ENCODE measurements around the gene ZNF230.

ZNF230 gene

DNA sequence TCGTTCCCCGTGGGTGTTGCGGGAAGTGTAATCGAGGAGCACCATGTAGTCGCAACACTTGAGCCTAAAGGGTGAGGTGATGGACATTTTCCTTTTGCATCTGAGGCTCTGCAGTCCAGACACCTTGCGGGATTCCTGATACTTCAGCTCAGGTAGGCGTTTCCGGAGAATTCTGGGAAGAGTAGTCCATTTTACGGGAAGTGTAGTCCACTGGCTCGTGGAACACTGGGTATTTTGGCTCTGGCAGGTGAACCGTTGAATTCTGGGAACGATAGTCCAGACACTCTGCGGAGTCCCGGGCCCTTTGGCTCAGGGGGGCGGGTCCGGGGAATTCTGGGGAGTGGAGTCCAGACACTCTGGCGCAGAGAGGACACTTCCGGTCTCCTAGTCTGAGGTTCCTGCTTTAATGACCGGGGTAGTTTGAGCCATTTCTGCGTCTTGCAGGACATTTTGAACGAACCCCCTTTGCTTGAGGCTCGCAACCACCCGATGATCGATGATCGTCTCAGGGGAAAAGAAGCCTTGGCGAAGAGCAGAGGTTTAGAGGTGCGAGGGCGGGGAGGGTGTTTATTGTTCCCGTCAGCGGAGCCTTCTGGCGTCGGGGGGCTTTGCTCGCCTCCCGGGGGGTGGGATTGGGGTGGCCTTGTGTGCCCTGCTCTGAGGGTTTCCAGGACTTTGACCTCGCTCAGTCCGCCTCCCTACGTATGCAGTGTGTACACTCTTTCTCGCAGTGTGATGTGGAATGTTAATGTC is 49.1 kb downstream of the ZNF230 start, which contains the start of gene ZNF223 (continued):
- TF ChIP-seq SCRT1 (tag by site-specific recombination; IDR thresholded peaks at IDR 0.05; ENCODE audit: borderline replicate concordance) (peak; percentile 73; the same call in 1 of the 2 replicates), ZNF791 (tag by site-specific recombination; IDR thresholded peaks at IDR 0.05) (peak; percentile 12; the same call in 1 of the 2 replicates), ZNF37A (tag by site-specific recombination; IDR thresholded peaks at IDR 0.05) (no peak), ZNF768 (tag by site-specific recombination; IDR thresholded peaks at IDR 0.05) (no peak), ZNF677 (tag by site-specific recombination; IDR thresholded peaks at IDR 0.05) (no peak), ZSCAN30 (tag by site-specific recombination; IDR thresholded peaks at IDR 0.05) (0 out of 2 replicates have a peak, but pooled peaks have one; percentile 7), GLIS2 (tag by site-specific recombination; IDR thresholded peaks at IDR 0.05) (peak; percentile 93), KLF16 (tag by site-specific recombination; IDR thresholded peaks at IDR 0.05) (peak; percentile 95), ZNF558 (tag by site-specific recombination; IDR thresholded peaks at IDR 0.05) (peak; percentile 60; the same call in 1 of the 2 replicates), ZNF785 (tag by site-specific recombination; IDR thresholded peaks at IDR 0.05) (peak; percentile 63; the same call in 1 of the 2 replicates), ZNF184 (tag by site-specific recombination; IDR thresholded peaks at IDR 0.05) (no peak), ZNF157 (tag by site-specific recombination; IDR thresholded peaks at IDR 0.05) (no peak), ZNF501 (tag by site-specific recombination; IDR thresholded peaks at IDR 0.05) (0 out of 2 replicates have a peak, but pooled peaks have one; percentile 33), ZNF391 (tag by site-specific recombination; IDR thresholded peaks at IDR 0.05; ENCODE audit: borderline replicate concordance, low read depth) (0 out of 2 replicates have a peak, but pooled peaks have one; percentile 10), MZF1 (tag by site-specific recombination; IDR thresholded peaks at IDR 0.05; ENCODE audit: borderline replicate concordance) (no peak; the same call in 1 of the 2 replicates), ZNF423 (tag by site-specific recombination; IDR thresholded peaks at IDR 0.05) (peak; percentile 16; the same call in 1 of the 2 replicates), ZNF473 (tag by site-specific recombination; IDR thresholded peaks at IDR 0.05) (no peak), ZNF132 (tag by site-specific recombination; IDR thresholded peaks at IDR 0.05; ENCODE audit: borderline replicate concordance) (no peak)
- TF ChIP-seq, protein P1, sequence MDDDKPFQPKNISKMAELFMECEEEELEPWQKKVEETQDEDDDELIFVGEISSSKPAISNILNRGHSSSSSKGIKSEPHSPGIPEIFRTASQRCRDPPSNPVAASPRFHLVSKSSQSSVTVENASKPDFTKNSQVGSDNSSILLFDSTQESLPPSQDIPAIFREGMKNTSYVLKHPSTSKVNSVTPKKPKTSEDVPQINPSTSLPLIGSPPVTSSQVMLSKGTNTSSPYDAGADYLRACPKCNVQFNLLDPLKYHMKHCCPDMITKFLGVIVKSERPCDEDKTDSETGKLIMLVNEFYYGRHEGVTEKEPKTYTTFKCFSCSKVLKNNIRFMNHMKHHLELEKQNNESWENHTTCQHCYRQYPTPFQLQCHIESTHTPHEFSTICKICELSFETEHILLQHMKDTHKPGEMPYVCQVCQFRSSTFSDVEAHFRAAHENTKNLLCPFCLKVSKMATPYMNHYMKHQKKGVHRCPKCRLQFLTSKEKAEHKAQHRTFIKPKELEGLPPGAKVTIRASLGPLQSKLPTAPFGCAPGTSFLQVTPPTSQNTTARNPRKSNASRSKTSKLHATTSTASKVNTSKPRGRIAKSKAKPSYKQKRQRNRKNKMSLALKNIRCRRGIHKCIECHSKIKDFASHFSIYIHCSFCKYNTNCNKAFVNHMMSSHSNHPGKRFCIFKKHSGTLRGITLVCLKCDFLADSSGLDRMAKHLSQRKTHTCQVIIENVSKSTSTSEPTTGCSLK (tag by site-specific recombination; IDR thresholded peaks at IDR 0.05): no peak
- TF ChIP-seq, protein P2, sequence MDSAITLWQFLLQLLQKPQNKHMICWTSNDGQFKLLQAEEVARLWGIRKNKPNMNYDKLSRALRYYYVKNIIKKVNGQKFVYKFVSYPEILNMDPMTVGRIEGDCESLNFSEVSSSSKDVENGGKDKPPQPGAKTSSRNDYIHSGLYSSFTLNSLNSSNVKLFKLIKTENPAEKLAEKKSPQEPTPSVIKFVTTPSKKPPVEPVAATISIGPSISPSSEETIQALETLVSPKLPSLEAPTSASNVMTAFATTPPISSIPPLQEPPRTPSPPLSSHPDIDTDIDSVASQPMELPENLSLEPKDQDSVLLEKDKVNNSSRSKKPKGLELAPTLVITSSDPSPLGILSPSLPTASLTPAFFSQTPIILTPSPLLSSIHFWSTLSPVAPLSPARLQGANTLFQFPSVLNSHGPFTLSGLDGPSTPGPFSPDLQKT (IDR thresholded peaks at IDR 0.05; ENCODE audit: borderline replicate concordance, low read depth, low read length): no peak
- TF ChIP-seq, protein P3, sequence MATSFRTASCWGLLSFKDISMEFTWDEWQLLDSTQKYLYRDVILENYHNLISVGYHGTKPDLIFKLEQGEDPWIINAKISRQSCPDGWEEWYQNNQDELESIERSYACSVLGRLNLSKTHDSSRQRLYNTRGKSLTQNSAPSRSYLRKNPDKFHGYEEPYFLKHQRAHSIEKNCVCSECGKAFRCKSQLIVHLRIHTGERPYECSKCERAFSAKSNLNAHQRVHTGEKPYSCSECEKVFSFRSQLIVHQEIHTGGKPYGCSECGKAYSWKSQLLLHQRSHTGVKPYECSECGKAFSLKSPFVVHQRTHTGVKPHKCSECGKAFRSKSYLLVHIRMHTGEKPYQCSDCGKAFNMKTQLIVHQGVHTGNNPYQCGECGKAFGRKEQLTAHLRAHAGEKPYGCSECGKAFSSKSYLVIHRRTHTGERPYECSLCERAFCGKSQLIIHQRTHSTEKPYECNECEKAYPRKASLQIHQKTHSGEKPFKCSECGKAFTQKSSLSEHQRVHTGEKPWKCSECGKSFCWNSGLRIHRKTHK (tag by site-specific recombination; IDR thresholded peaks at IDR 0.05): no peak
- TF ChIP-seq, protein P4, sequence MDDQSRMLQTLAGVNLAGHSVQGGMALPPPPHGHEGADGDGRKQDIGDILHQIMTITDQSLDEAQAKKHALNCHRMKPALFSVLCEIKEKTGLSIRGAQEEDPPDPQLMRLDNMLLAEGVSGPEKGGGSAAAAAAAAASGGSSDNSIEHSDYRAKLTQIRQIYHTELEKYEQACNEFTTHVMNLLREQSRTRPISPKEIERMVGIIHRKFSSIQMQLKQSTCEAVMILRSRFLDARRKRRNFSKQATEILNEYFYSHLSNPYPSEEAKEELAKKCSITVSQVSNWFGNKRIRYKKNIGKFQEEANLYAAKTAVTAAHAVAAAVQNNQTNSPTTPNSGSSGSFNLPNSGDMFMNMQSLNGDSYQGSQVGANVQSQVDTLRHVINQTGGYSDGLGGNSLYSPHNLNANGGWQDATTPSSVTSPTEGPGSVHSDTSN (CRISPR knock-in tag; IDR thresholded peaks at IDR 0.05): no peak
- TF ChIP-seq, protein P5, sequence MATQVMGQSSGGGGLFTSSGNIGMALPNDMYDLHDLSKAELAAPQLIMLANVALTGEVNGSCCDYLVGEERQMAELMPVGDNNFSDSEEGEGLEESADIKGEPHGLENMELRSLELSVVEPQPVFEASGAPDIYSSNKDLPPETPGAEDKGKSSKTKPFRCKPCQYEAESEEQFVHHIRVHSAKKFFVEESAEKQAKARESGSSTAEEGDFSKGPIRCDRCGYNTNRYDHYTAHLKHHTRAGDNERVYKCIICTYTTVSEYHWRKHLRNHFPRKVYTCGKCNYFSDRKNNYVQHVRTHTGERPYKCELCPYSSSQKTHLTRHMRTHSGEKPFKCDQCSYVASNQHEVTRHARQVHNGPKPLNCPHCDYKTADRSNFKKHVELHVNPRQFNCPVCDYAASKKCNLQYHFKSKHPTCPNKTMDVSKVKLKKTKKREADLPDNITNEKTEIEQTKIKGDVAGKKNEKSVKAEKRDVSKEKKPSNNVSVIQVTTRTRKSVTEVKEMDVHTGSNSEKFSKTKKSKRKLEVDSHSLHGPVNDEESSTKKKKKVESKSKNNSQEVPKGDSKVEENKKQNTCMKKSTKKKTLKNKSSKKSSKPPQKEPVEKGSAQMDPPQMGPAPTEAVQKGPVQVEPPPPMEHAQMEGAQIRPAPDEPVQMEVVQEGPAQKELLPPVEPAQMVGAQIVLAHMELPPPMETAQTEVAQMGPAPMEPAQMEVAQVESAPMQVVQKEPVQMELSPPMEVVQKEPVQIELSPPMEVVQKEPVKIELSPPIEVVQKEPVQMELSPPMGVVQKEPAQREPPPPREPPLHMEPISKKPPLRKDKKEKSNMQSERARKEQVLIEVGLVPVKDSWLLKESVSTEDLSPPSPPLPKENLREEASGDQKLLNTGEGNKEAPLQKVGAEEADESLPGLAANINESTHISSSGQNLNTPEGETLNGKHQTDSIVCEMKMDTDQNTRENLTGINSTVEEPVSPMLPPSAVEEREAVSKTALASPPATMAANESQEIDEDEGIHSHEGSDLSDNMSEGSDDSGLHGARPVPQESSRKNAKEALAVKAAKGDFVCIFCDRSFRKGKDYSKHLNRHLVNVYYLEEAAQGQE (tag by site-specific recombination; IDR thresholded peaks at IDR 0.05): peak; percentile 18
- TF ChIP-seq, protein P6, sequence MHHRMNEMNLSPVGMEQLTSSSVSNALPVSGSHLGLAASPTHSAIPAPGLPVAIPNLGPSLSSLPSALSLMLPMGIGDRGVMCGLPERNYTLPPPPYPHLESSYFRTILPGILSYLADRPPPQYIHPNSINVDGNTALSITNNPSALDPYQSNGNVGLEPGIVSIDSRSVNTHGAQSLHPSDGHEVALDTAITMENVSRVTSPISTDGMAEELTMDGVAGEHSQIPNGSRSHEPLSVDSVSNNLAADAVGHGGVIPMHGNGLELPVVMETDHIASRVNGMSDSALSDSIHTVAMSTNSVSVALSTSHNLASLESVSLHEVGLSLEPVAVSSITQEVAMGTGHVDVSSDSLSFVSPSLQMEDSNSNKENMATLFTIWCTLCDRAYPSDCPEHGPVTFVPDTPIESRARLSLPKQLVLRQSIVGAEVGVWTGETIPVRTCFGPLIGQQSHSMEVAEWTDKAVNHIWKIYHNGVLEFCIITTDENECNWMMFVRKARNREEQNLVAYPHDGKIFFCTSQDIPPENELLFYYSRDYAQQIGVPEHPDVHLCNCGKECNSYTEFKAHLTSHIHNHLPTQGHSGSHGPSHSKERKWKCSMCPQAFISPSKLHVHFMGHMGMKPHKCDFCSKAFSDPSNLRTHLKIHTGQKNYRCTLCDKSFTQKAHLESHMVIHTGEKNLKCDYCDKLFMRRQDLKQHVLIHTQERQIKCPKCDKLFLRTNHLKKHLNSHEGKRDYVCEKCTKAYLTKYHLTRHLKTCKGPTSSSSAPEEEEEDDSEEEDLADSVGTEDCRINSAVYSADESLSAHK (tag by site-specific recombination; IDR thresholded peaks at IDR 0.05): peak; percentile 31; the same call in 1 of the 2 replicates
- TF ChIP-seq, protein P7, sequence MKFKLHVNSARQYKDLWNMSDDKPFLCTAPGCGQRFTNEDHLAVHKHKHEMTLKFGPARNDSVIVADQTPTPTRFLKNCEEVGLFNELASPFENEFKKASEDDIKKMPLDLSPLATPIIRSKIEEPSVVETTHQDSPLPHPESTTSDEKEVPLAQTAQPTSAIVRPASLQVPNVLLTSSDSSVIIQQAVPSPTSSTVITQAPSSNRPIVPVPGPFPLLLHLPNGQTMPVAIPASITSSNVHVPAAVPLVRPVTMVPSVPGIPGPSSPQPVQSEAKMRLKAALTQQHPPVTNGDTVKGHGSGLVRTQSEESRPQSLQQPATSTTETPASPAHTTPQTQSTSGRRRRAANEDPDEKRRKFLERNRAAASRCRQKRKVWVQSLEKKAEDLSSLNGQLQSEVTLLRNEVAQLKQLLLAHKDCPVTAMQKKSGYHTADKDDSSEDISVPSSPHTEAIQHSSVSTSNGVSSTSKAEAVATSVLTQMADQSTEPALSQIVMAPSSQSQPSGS (tag by site-specific recombination; IDR thresholded peaks at IDR 0.05; ENCODE audit: low read depth): no peak
